Measurements from ENCODE around the gene CDRT4.

DNA sequence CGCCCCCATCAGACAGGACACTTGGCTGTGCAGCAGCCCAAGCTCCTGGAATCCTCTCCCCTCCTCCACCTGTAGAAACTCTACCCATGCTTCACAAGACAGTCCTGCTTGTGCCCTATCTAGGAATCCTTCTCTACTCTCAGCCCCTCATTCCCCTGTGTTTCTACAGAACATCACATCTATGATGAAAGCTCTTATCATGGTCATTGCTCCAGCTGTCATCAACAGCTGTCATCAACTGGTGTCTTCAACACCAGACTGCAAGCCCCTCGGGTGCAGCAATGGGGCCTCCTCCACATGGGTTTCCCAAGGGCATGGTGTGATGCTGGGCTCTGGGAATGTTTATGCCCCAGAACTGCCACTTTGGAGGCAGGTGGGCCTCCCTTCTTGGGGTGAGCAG lies 21.1 kb upstream of the CDRT4 start:
- no peak for TF ChIP-seq POLR2A (IDR thresholded peaks at IDR 0.05)
- no peak for TF ChIP-seq CTCF (IDR thresholded peaks at IDR 0.05)
